Parathyroid adenoma (tissue), 2 donors: Measurements from ENCODE around the gene GAS7.

Experiments
- H2AFZ ChIP-seq: fragments of 300-600 bp; sonication (generic); one replicate; pipeline ENCODE4 v1.7.0; 2017; ENCODE audit warnings: antibody characterized with exemption, mild to moderate bottlenecking
- H3K27ac ChIP-seq: fragments of 300-600 bp; sonication (generic); one replicate; pipeline ENCODE4 v1.7.0; 2017
- H3K27me3 ChIP-seq: fragments of 300-600 bp; sonication (generic); one replicate; pipeline ENCODE4 v1.7.0; 2017; ENCODE audit warnings: low read length; ENCODE audit not compliant: control insufficient read depth, insufficient read depth
- H3K36me3 ChIP-seq: fragments of 300-600 bp; sonication (generic); one replicate; pipeline ENCODE4 v1.7.0; 2017; ENCODE audit warnings: low read length; ENCODE audit not compliant: control insufficient read depth, insufficient read depth
- H3K4me1 ChIP-seq: fragments of 300-600 bp; sonication (generic); one replicate; pipeline ENCODE4 v1.7.0; 2017; ENCODE audit warnings: control low read depth
- H3K4me2 ChIP-seq: fragments of 300-600 bp; sonication (generic); one replicate; pipeline ENCODE4 v1.7.0; 2017; ENCODE audit warnings: low read length
- H3K4me3 ChIP-seq: fragments of 300-600 bp; sonication (generic); one replicate; pipeline ENCODE4 v1.7.0; 2017; ENCODE audit warnings: low read depth, low read length
- H3K79me2 ChIP-seq: fragments of 300-600 bp; sonication (generic); one replicate; pipeline ENCODE4 v1.7.0; 2017; ENCODE audit warnings: control low read depth
- H3K9ac ChIP-seq: fragments of 300-600 bp; sonication (generic); one replicate; pipeline ENCODE4 v1.7.0; 2017; ENCODE audit warnings: mild to moderate bottlenecking
- H3K9me3 ChIP-seq: fragments of 300-600 bp; sonication (generic); one replicate; pipeline ENCODE4 v1.7.0; 2017; ENCODE audit warnings: low read length; ENCODE audit not compliant: control insufficient read depth
- CTCF ChIP-seq: fragments of 300-600 bp; sonication (generic); IDR thresholded peaks from one replicate; pipeline ENCODE4 v1.7.0; 2017; ENCODE audit warnings: antibody characterized with exemption, mild to moderate bottlenecking
- donor health status: primary hyperparathyroidism.

GAS7 gene

GRCh38 chr17:9899280-9900043 is 298.9 kb downstream of the GAS7 start:
- TF ChIP-seq CTCF: no peak
- H3K4me1 ChIP-seq: no peaks in the 10 kb centered on the region
- no peak overlapping the region for H3K4me2 ChIP-seq
- H3K36me3 ChIP-seq: no peaks in the 10 kb centered on the region
- no peaks in the 10 kb centered on the region for H3K79me2 ChIP-seq
- no peaks in the 10 kb centered on the region for H3K9me3 ChIP-seq
- H2AFZ ChIP-seq: no peak overlapping the region
- no peak overlapping the region for H3K27ac ChIP-seq
- H3K27me3 ChIP-seq: no peaks in the 10 kb centered on the region
- H3K4me3 ChIP-seq: no peak overlapping the region
- no peak overlapping the region for H3K9ac ChIP-seq

GRCh38 chr17:9898812-9899211 is 299.6 kb downstream of the GAS7 start:
- no peaks in the 10 kb centered on the region for H3K36me3 ChIP-seq
- H3K27me3 ChIP-seq: no peaks in the 10 kb centered on the region
- no peak overlapping the region for H3K4me3 ChIP-seq
- H3K27ac ChIP-seq: no peak overlapping the region
- H3K4me2 ChIP-seq: no peak overlapping the region
- no peaks in the 10 kb centered on the region for H3K9me3 ChIP-seq
- H3K79me2 ChIP-seq: no peaks in the 10 kb centered on the region
- H3K9ac ChIP-seq: no peak overlapping the region
- no peaks in the 10 kb centered on the region for H3K4me1 ChIP-seq
- no peak overlapping the region for H2AFZ ChIP-seq
- TF ChIP-seq CTCF: no peak

GRCh38 chr17:9897372-9897968 is 300.9 kb downstream of the GAS7 start:
- Histone ChIP-seq H3K9me3 (no peaks in the 10 kb centered on the region), H3K9ac (no peak overlapping the region), H2AFZ (no peak overlapping the region), H3K27ac (no peak overlapping the region), H3K4me3 (no peak overlapping the region), H3K4me2 (peak overlapping the region; percentile 39), H3K36me3 (no peaks in the 10 kb centered on the region), H3K4me1 (no peaks in the 10 kb centered on the region), H3K27me3 (no peaks in the 10 kb centered on the region), H3K79me2 (no peaks in the 10 kb centered on the region)
- TF ChIP-seq CTCF: no peak

- Histone ChIP-seq H3K36me3 (no peaks in the 10 kb centered on the region), H3K9me3 (no peaks in the 10 kb centered on the region), H3K4me2 (no peak overlapping the region), H3K79me2 (no peaks in the 10 kb centered on the region), H3K27ac (no peak overlapping the region), H3K9ac (no peak overlapping the region), H3K4me3 (no peak overlapping the region), H2AFZ (no peak overlapping the region), H3K4me1 (no peaks in the 10 kb centered on the region), H3K27me3 (no peaks in the 10 kb centered on the region)
- no peak for TF ChIP-seq CTCF
Measured at GRCh38 chr17:9895923-9896322, 302.5 kb downstream of the GAS7 start.

- Histone ChIP-seq H3K4me2 (no peak overlapping the region), H2AFZ (no peak overlapping the region), H3K4me1 (no peaks in the 10 kb centered on the region), H3K79me2 (no peaks in the 10 kb centered on the region), H3K4me3 (no peak overlapping the region), H3K9me3 (no peaks in the 10 kb centered on the region), H3K27me3 (no peaks in the 10 kb centered on the region), H3K27ac (no peak overlapping the region), H3K9ac (no peak overlapping the region), H3K36me3 (no peaks in the 10 kb centered on the region)
- no peak for TF ChIP-seq CTCF
Measured at GRCh38 chr17:9894231-9894630, 304.2 kb downstream of the GAS7 start.
